COR-L47 (cell line): ENCODE data around the gene CCDC117.

Experiments
- DNase-seq: peaks from one replicate; lab custom pipeline; 2025; lab: John Stamatoyannopoulos, UW

CCDC117 gene

GRCh38 chr22:28769394-28770085 is 3.0 kb upstream of the CCDC117 start:
- no peak for DNase-seq

GRCh38 chr22:28771195-28771791 is 1.2 kb upstream of the CCDC117 start:
- DNase-seq: no peak

- DNase-seq: no peak
Observed at GRCh38 chr22:28773461-28773867, 969 bp downstream of the CCDC117 start.

- no peak for DNase-seq
Observed at GRCh38 chr22:28774378-28774777, 1.9 kb downstream of the CCDC117 start.

- DNase-seq: no peak
Observed at GRCh38 chr22:28779833-28780232, 7.3 kb downstream of the CCDC117 start.

GRCh38 chr22:28780296-28780695 is 7.8 kb downstream of the CCDC117 start:
- DNase-seq: no peak

GRCh38 chr22:28783786-28784671 is 11.5 kb downstream of the CCDC117 start:
- no peak for DNase-seq

GRCh38 chr22:28788601-28789000 is 16.1 kb downstream of the CCDC117 start:
- DNase-seq: no peak

- DNase-seq: no peak
Observed at GRCh38 chr22:28791124-28791523, 18.6 kb downstream of the CCDC117 start.

GRCh38 chr22:28791841-28792490 is 19.5 kb downstream of the CCDC117 start:
- no peak for DNase-seq

GRCh38 chr22:28792491-28793383 is 20.2 kb downstream of the CCDC117 start:
- no peak for DNase-seq

- DNase-seq: no peak
Observed at GRCh38 chr22:28793976-28794584, 21.6 kb downstream of the CCDC117 start.

GRCh38 chr22:28795071-28795693 is 22.7 kb downstream of the CCDC117 start:
- no peak for DNase-seq

GRCh38 chr22:28795932-28796856 is 23.7 kb downstream of the CCDC117 start:
- DNase-seq: no peak

GRCh38 chr22:28798810-28799605 is 26.5 kb downstream of the CCDC117 start:
- peak; percentile 35 for DNase-seq

GRCh38 chr22:28799606-28800307 is 27.3 kb downstream of the CCDC117 start:
- no peak for DNase-seq

- peak; percentile 92 for DNase-seq
Observed at GRCh38 chr22:28800308-28801041, 28.0 kb downstream of the CCDC117 start, which contains the start of gene XBP1. Gene XBP1, minus strand, starts transcription at chr22:28800569.
